GM12874 (cell line): Measurements from ENCODE around the gene GC.

Experiments
- CTCF ChIP-seq: IDR thresholded peaks from 2 replicates; pipeline ENCODE4 v1.5.1; 2011; ENCODE audit warnings: low read depth, mild to moderate bottlenecking, control low read depth, low read length, moderate library complexity; ENCODE audit not compliant: insufficient read depth

GC gene

GRCh38 chr4:71711985-71712348, 71.9 kb downstream of the GC start:
- TF ChIP-seq CTCF = no peak

GRCh38 chr4:71711044-71711984, 72.6 kb downstream of the GC start:
- no peak for TF ChIP-seq CTCF

- no peak for TF ChIP-seq CTCF
Measured at GRCh38 chr4:71709961-71710360, 73.9 kb downstream of the GC start.

- TF ChIP-seq CTCF = no peak
Measured at GRCh38 chr4:71698141-71698540, 85.7 kb downstream of the GC start.

- no peak for TF ChIP-seq CTCF
Measured at GRCh38 chr4:71697031-71697430, 86.8 kb downstream of the GC start.

- TF ChIP-seq CTCF = no peak
Measured at GRCh38 chr4:71694961-71695360, 88.9 kb downstream of the GC start.

GRCh38 chr4:71692963-71693362, 90.9 kb downstream of the GC start:
- TF ChIP-seq CTCF = no peak
